ENCODE results near the gene KLC4. TPM values are rescaled to one million over a fixed set of nuclear protein-coding genes. Genes with fewer than 3 reads are reported as not detected.

Gene KLC4
- polyA plus RNA-seq, 1 experiment: 9.1 TPM

GRCh38 chr6:43082806-43083655 is 23.6 kb downstream of the KLC4 start:
- POLR2A ChIA-PET: no interaction called here
- H3K27ac ChIP-seq (ENCODE audit: low read depth, low read length): no peak overlapping the region
- CTCF ChIA-PET: interaction anchor here (1.0 kb wide), 1 partner anchor 60 kb away, joined by 4 read pairs; no protein-coding TSS in a partner anchor
- no peak for DNase-seq (ENCODE audit: low read depth, low spot score)
- no peak overlapping the region for H3K4me3 ChIP-seq (ENCODE audit: low read depth, low read length)
- TF ChIP-seq CTCF (IDR thresholded peaks at IDR 0.05; ENCODE audit: low read depth, low read length): no peak
- H3K27me3 ChIP-seq (ENCODE audit: control insufficient read depth, insufficient read depth, low read length): no peaks in the 10 kb centered on the region
- H3K9me3 ChIP-seq (ENCODE audit: control insufficient read depth, insufficient read depth, low read length): no peaks in the 10 kb centered on the region

GRCh38 chr6:43086022-43086658 is 26.7 kb downstream of the KLC4 start:
- DNase-seq (ENCODE audit: low read depth, low spot score): no peak
- ChIA-PET CTCF (no interaction called here), POLR2A (no interaction called here)
- Histone ChIP-seq H3K4me3 (ENCODE audit: low read depth, low read length) (no peak overlapping the region), H3K27me3 (ENCODE audit: control insufficient read depth, insufficient read depth, low read length) (no peaks in the 10 kb centered on the region), H3K27ac (ENCODE audit: low read depth, low read length) (no peak overlapping the region), H3K9me3 (ENCODE audit: control insufficient read depth, insufficient read depth, low read length) (no peaks in the 10 kb centered on the region)
- no peak for TF ChIP-seq CTCF (IDR thresholded peaks at IDR 0.05; ENCODE audit: low read depth, low read length)

- TF ChIP-seq CTCF (IDR thresholded peaks at IDR 0.05; ENCODE audit: low read depth, low read length): no peak
- Histone ChIP-seq H3K27me3 (ENCODE audit: control insufficient read depth, insufficient read depth, low read length) (no peaks in the 10 kb centered on the region), H3K9me3 (ENCODE audit: control insufficient read depth, insufficient read depth, low read length) (no peaks in the 10 kb centered on the region), H3K4me3 (ENCODE audit: low read depth, low read length) (no peak overlapping the region), H3K27ac (ENCODE audit: low read depth, low read length) (no peak overlapping the region)
- POLR2A ChIA-PET: interaction anchor here (1.4 to 2.4 kb wide), 2 partner anchors 11 to 40 kb away, joined by 4 to 18 read pairs; partner anchors contain the start of gene PTK7
- no peak for DNase-seq (ENCODE audit: low read depth, low spot score)
- CTCF ChIA-PET: interaction anchor here (1.0 to 1.4 kb wide), 2 partner anchors 11 kb away, joined by 3 to 5 read pairs; no protein-coding TSS in a partner anchor
Observed at GRCh38 chr6:43088654-43089056, 29.2 kb downstream of the KLC4 start.

GRCh38 chr6:43089467-43089866 is 30.0 kb downstream of the KLC4 start:
- POLR2A ChIA-PET: interaction anchor here (1.4 to 2.4 kb wide), 2 partner anchors 12 to 39 kb away, joined by 4 to 18 read pairs; partner anchors contain the start of gene PTK7
- CTCF ChIA-PET: interaction anchor here (1.4 kb wide), 1 partner anchor 12 kb away, joined by 5 read pairs; no protein-coding TSS in a partner anchor
- Histone ChIP-seq H3K4me3 (ENCODE audit: low read depth, low read length) (no peak overlapping the region), H3K9me3 (ENCODE audit: control insufficient read depth, insufficient read depth, low read length) (no peaks in the 10 kb centered on the region), H3K27ac (ENCODE audit: low read depth, low read length) (peak overlapping the region; percentile 49), H3K27me3 (ENCODE audit: control insufficient read depth, insufficient read depth, low read length) (no peaks in the 10 kb centered on the region)
- no peak for TF ChIP-seq CTCF (IDR thresholded peaks at IDR 0.05; ENCODE audit: low read depth, low read length)
- no peak for DNase-seq (ENCODE audit: low read depth, low spot score)
